ENCODE measurements around the gene PLEKHM3. TPM values are rescaled to one million over a fixed set of nuclear protein-coding genes. Genes with fewer than 3 reads are reported as not detected.

PLEKHM3 gene
- total and polyA plus RNA-seq, 2 of the 13 experiments (the other 11 are each of a cell fraction or from before 2014, with no cell fraction given), result 4.5 to 4.7 TPM

GRCh38 chr2:207828361-207829057 is 196.8 kb downstream of the PLEKHM3 start (continued):
- TF ChIP-seq HNF1A (IDR thresholded peaks at IDR 0.05; ENCODE audit: low read depth) (peak; percentile 79), HNF1A (CRISPR knock-in tag; IDR thresholded peaks at IDR 0.05; ENCODE audit: borderline replicate concordance) (peak; percentile 95; the same call in 1 of the 2 replicates), NFE2 (CRISPR knock-in tag; IDR thresholded peaks at IDR 0.05) (0 out of 2 replicates have a peak, but pooled peaks have one; percentile 29), ZNF232 (CRISPR knock-in tag; IDR thresholded peaks at IDR 0.05; ENCODE audit: borderline replicate concordance) (peak; percentile 95; the same call in 1 of the 2 replicates), ZNF564 (CRISPR knock-in tag; IDR thresholded peaks at IDR 0.05) (no peak), ZNF205 (CRISPR knock-in tag; IDR thresholded peaks at IDR 0.05) (no peak), FOXK1 (CRISPR knock-in tag; IDR thresholded peaks at IDR 0.05; ENCODE audit: borderline replicate concordance, low read depth) (0 out of 2 replicates have a peak, but pooled peaks have one; percentile 49), LRRFIP1 (CRISPR knock-in tag; conservative IDR thresholded peaks at IDR 0.05) (no peak), MZF1 (CRISPR knock-in tag; IDR thresholded peaks at IDR 0.05; ENCODE audit: borderline replicate concordance) (0 out of 2 replicates have a peak, but pooled peaks have one; percentile 57), RFXAP (CRISPR knock-in tag; IDR thresholded peaks at IDR 0.05; ENCODE audit: borderline replicate concordance) (peak; percentile 43; the same call in 1 of the 2 replicates), ZNF263 (CRISPR knock-in tag; IDR thresholded peaks at IDR 0.05) (peak; percentile 49; the same call in 1 of the 2 replicates), IRF2 (CRISPR knock-in tag; IDR thresholded peaks at IDR 0.05) (peak; percentile 87; the same call in 1 of the 2 replicates), ESRRA (CRISPR knock-in tag; IDR thresholded peaks at IDR 0.05; ENCODE audit: low read depth) (peak; percentile 64; the same call in 1 of the 2 replicates), SOX6 (IDR thresholded peaks at IDR 0.05) (no peak), SOX6 (CRISPR knock-in tag; IDR thresholded peaks at IDR 0.05) (peak; percentile 94), RBM39 (IDR thresholded peaks at IDR 0.05; ENCODE audit: low read depth, low read length, poor library complexity, severe bottlenecking) (no peak)

Measured in HepG2 (cell line).